Stimulated activated CD8-positive, alpha-beta memory T cell treated with anti-CD3 and anti-CD28 coated beads, Interleukin-4, amount 100 ng/mL, for 1 hour (primary cell): ENCODE results near the gene GSC.

ENCODE experiments used
- DNase-seq, 2 donors: peaks; one replicate each; pipeline ENCODE4 v3.0.0-alpha.2; 2020; ENCODE audit warnings: low read depth in 2 of 2, low spot score in 1 of 2

GSC gene

GRCh38 chr14:94772548-94772947 is 2.6 kb upstream of the GSC start:
- DNase-seq: no peak

GRCh38 chr14:94771906-94772490 is 2.1 kb upstream of the GSC start:
- DNase-seq: no peak

- no peak for DNase-seq
Measured at GRCh38 chr14:94771158-94771905, 1.4 kb upstream of the GSC start.

- no peak for DNase-seq
Measured at GRCh38 chr14:94770815-94771157, 873 bp upstream of the GSC start.

- DNase-seq: no peak
Measured at GRCh38 chr14:94770251-94770749, 387 bp upstream of the GSC start.

- no peak for DNase-seq
Measured at GRCh38 chr14:94768521-94769390, 1.2 kb downstream of the GSC start.

GRCh38 chr14:94768141-94768520 is 1.8 kb downstream of the GSC start:
- DNase-seq: no peak

- DNase-seq: no peak
Measured at GRCh38 chr14:94767321-94767878, 2.5 kb downstream of the GSC start.

GRCh38 chr14:94764573-94764972 is 5.3 kb downstream of the GSC start:
- DNase-seq: no peak

- DNase-seq: no peak
Measured at GRCh38 chr14:94762431-94762830, 7.5 kb downstream of the GSC start.

- no peak for DNase-seq
Measured at GRCh38 chr14:94761997-94762377, 7.9 kb downstream of the GSC start.

- no peak for DNase-seq
Measured at GRCh38 chr14:94761348-94761996, 8.4 kb downstream of the GSC start.

- no peak for DNase-seq
Measured at GRCh38 chr14:94756310-94756882, 13.5 kb downstream of the GSC start.

- no peak for DNase-seq
Measured at GRCh38 chr14:94754391-94754942, 15.4 kb downstream of the GSC start.

- no peak for DNase-seq
Measured at GRCh38 chr14:94752591-94753436, 17.1 kb downstream of the GSC start.

GRCh38 chr14:94751956-94752355 is 18.0 kb downstream of the GSC start:
- no peak for DNase-seq

GRCh38 chr14:94751321-94751720 is 18.6 kb downstream of the GSC start:
- DNase-seq: no peak

GRCh38 chr14:94750371-94750770 is 19.5 kb downstream of the GSC start:
- no peak for DNase-seq

- DNase-seq: no peak
Measured at GRCh38 chr14:94748667-94749347, 21.1 kb downstream of the GSC start.
